K562 (cell line): ENCODE measurements around the gene RPS6KA4. TPM values are rescaled to one million over a fixed set of nuclear protein-coding genes. Genes with fewer than 3 reads are reported as not detected.

ENCODE experiments used
- ATF4 ChIP-seq: fragments of 450-650 bp; formaldehyde crosslinking; IDR thresholded peaks from 2 replicates; pipeline ENCODE4 v1.4.0; 2022; ENCODE audit warnings: mild to moderate bottlenecking, moderate library complexity
- CBX8 ChIP-seq: fragments of 200-600 bp; sonication (generic); IDR thresholded peaks from 2 replicates; pipeline ENCODE4 v1.6.1; 2012; ENCODE audit warnings: borderline replicate concordance, mixed run types, low read depth, mild to moderate bottlenecking, moderate library complexity, mixed read lengths, low read length, control low read depth, inconsistent platforms; ENCODE audit not compliant: poor library complexity, severe bottlenecking; ENCODE audit errors: extremely low read depth
- CHD1 ChIP-seq: fragments of 200-600 bp; sonication (generic); IDR thresholded peaks from one replicate; pipeline ENCODE4 v1.6.1; 2012; ENCODE audit warnings: mild to moderate bottlenecking, moderate library complexity, low read length, inconsistent platforms
- ELF2 ChIP-seq: fragments of 250-450 bp; sonication (Bioruptor Pico); IDR thresholded peaks from 2 replicates; pipeline ENCODE4 v1.5.0; 2021; ENCODE audit warnings: mild to moderate bottlenecking
- FOXK1 ChIP-seq: sonication (generic); formaldehyde crosslinking; IDR thresholded peaks from 2 replicates; pipeline ENCODE4 v1.8.0; 2022; ENCODE audit warnings: missing genetic modification reagents, mild to moderate bottlenecking, borderline replicate concordance
- RB1 ChIP-seq: fragments of 450-650 bp; IDR thresholded peaks from 2 replicates; pipeline ENCODE4 v1.6.1; 2017; ENCODE audit warnings: low read depth, mild to moderate bottlenecking
- SIX5 ChIP-seq, 2 experiments: IDR thresholded peaks; 2 replicates each; pipeline ENCODE4 v1.6.1; 2011; ENCODE audit warnings: low read length in 2 of 2, borderline replicate concordance in 1 of 2, low read depth in 1 of 2, mild to moderate bottlenecking in 1 of 2, moderate library complexity in 1 of 2; ENCODE audit not compliant: insufficient read depth in 1 of 2
- TAF9B ChIP-seq: fragments of 450-650 bp; IDR thresholded peaks from 2 replicates; pipeline ENCODE4 v1.6.1; 2018; ENCODE audit warnings: mild to moderate bottlenecking; ENCODE audit not compliant: partially characterized antibody
- ZBTB9 ChIP-seq: fragments of 450-650 bp; formaldehyde crosslinking; IDR thresholded peaks from 2 replicates; pipeline ENCODE4 v1.4.0; 2020; ENCODE audit warnings: mild to moderate bottlenecking, moderate library complexity
- ZNF518B ChIP-seq: fragments of 250-450 bp; sonication (Bioruptor Pico); IDR thresholded peaks from 2 replicates; pipeline ENCODE4 v1.5.0; 2021; ENCODE audit warnings: mild to moderate bottlenecking, moderate library complexity
- polyA plus RNA-seq, 8 experiments: library from polyadenylated mRNA; depleted of rRNA in 4 of 8; stranded (reverse) in 5 of 8; unstranded in 3 of 8; fragments of >200 nt; fragmentation: Nextera tagmentation in 2 of 8; fragmentation: Illumina TruSeq in 1 of 8; extraction: Ambion mirVana in 2 of 8; extraction: Trizol in 1 of 8; gene quantifications; 2 replicates each; pipeline versions ENCODE4 v1.2.1 to v1.2.3, GENCODE V29; 2011 to 2014; ENCODE audit warnings: inconsistent platforms in 1 of 8, missing spikeins in 1 of 8
- total RNA-seq, 7 experiments: library from RNA; depleted of rRNA in 6 of 7; stranded (reverse); fragments of >200 nt in 6 of 7; fragmentation: Illumina TruSeq in 2 of 7; extraction: Trizol in 2 of 7; gene quantifications; 2 replicates each; pipeline versions ENCODE4 v1.2.1 to v1.2.3, GENCODE V29; 2011 to 2021; ENCODE audit warnings: low replicate concordance in 1 of 7
- TF ChIP-seq, protein P1 (sequence below), 2 experiments: fragments of 450-650 bp; IDR thresholded peaks; 2 replicates each; pipeline ENCODE4 v1.6.1; 2016; ENCODE audit warnings: mild to moderate bottlenecking in 2 of 2, borderline replicate concordance in 1 of 2, low read depth in 1 of 2, moderate library complexity in 1 of 2

Gene RPS6KA4
- total and polyA plus RNA-seq, 9 of the 15 experiments (the other 6 are each of a cell fraction or from before 2014, with no cell fraction given), result 0.15 to 23.8 (median 9.8) TPM

DNA sequence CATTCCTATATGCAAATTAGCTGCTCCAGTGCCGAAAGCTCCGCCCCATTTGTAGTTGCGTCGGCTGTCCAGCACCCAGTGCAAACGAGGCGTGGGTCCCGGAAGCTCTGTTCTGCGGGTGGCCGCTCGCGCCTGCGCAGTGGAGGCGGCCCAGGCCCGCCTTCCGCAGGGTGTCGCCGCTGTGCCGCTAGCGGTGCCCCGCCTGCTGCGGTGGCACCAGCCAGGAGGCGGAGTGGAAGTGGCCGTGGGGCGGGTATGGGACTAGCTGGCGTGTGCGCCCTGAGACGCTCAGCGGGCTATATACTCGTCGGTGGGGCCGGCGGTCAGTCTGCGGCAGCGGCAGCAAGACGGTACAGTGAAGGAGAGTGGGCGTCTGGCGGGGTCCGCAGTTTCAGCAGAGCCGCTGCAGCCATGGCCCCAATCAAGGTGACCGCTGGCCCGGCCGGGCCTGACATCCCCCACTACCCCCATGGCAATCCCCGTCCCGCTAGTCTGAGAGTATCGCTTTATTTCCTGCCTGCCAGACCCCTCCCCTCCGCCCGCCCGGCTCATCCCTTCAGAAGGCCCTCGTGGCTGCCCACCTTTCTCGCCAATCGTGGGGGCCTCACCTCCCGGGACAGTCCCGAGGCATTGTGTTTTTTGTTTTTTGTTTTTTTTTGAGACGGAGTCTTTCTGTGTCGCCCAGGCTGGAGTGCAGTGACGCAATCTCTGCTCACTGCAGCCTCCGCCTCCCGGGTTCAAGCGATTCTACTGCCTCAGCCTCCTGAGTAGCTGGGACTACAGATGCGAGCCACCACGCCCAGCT, 40.8 kb upstream of the RPS6KA4 start, which contains the start of gene PRDX5 (continued):
- TF ChIP-seq ELF2 (CRISPR knock-in tag) (0 out of 2 replicates have a peak, but pooled peaks have one; percentile 15), SIX5 (IDR thresholded peaks at IDR 0.05; ENCODE audit: borderline replicate concordance in 1 of 2, insufficient read depth in 1 of 2, low read depth in 1 of 2, low read length in 2 of 2) (no peak), ZBTB9 (CRISPR knock-in tag) (no peak), CBX8 (no peak), FOXK1 (CRISPR knock-in tag) (no peak), ZNF518B (no peak), CHD1 (peak; percentile 78), ATF4 (CRISPR knock-in tag) (no peak), TAF9B (no peak), RB1 (peak; percentile 93)
- TF ChIP-seq, protein P1, sequence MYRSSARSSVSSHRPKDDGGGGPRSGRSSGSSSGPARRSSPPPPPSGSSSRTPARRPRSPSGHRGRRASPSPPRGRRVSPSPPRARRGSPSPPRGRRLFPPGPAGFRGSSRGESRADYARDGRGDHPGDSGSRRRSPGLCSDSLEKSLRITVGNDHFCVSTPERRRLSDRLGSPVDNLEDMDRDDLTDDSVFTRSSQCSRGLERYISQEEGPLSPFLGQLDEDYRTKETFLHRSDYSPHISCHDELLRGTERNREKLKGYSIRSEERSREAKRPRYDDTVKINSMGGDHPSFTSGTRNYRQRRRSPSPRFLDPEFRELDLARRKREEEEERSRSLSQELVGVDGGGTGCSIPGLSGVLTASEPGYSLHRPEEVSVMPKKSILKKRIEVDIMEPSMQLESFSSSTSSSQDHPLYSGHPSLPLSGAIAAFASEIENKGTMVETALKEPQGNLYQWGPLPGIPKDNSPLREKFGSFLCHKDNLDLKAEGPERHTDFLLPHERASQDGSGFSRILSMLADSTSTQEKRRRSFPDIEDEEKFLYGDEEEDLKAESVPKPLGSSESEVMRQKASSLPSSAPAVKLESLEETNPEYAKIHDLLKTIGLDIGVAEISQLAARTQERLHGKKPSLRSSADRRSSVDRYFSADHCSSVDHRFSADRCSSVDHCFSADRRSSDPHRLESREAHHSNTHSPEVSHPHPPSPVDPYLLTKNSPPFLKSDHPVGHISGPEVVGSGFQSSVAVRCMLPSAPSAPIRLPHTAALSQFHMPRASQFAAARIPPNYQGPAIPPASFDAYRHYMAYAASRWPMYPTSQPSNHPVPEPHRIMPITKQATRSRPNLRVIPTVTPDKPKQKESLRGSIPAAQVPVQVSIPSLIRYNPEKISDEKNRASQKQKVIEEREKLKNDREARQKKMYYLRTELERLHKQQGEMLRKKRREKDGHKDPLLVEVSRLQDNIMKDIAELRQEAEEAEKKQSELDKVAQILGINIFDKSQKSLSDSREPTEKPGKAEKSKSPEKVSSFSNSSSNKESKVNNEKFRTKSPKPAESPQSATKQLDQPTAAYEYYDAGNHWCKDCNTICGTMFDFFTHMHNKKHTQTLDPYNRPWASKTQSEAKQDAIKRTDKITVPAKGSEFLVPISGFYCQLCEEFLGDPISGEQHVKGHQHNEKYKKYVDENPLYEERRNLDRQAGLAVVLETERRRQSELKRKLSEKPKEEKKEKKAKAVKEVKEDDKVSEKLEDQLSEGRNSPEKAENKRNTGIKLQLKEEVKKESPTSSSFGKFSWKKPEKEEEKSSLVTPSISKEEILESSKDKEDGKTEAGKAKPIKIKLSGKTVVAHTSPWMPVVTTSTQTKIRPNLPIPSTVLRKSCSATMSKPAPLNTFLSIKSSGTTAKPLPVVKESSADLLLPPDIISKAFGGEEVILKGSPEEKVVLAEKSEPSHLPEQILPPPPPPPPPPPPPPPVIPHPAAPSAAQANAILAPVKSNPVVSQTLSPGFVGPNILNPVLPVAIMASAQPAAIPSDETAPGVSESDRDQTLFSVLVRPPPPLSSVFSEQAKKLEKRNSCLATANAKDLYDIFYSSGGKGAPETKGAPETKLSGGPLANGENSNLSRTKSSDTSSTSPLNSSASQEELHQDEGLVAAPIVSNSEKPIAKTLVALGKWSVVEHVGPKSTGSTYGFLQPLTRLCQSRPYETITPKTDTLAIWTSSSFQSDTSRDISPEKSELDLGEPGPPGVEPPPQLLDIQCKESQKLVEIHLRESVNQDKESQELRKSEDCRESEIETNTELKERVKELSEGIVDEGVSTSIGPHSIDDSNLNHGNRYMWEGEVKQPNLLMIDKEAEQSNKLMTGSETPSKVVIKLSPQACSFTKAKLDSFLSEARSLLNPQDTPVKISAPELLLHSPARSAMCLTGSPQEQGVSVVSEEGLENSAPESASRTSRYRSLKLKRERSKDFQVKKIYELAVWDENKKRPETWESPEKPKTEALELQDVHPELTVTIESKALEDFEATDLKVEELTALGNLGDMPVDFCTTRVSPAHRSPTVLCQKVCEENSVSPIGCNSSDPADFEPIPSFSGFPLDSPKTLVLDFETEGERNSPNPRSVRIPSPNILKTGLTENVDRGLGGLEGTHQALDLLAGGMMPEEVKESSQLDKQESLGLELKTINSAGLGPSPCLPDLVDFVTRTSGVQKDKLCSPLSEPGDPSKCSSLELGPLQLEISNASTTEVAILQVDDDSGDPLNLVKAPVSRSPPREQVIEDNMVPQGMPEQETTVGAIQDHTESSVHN (IDR thresholded peaks at IDR 0.05; ENCODE audit: borderline replicate concordance in 1 of 2, low read depth in 1 of 2), result no peak
